Activated CD8-positive, alpha-beta T cell treated with anti-CD3 and anti-CD28 coated beads for 36 hours (primary cell): ENCODE data around the gene PJA2. TPM values are rescaled to one million over a fixed set of nuclear protein-coding genes. Genes with fewer than 3 reads are reported as not detected.

Experiments used
- ATAC-seq: fragments of 200-7000 bp; cut with Tn5 transposase; one replicate; pipeline ENCODE4 v1.10.0; 2021; ENCODE audit warnings: mild to moderate bottlenecking, moderate library complexity
- CTCF ChIA-PET: fragments of 350-600 bp; sonication (Branson Sonifier 250); formaldehyde crosslinking; loops from one replicate; lab custom pipeline; 2021; ENCODE audit warnings: antibody characterized with exemption; lab: Charles Lee
- POLR2A ChIA-PET: fragments of 350-600 bp; sonication (Branson Sonifier 250); formaldehyde crosslinking; loops from one replicate; lab custom pipeline; 2021; ENCODE audit warnings: antibody characterized with exemption; lab: Charles Lee
- DNase-seq: peaks from one replicate; pipeline ENCODE4 v3.0.0-alpha.2; 2020
- H3K27ac Mint-ChIP-seq: one replicate; pipeline ENCODE4 v1.8.0; 2021; ENCODE audit warnings: mild to moderate bottlenecking, mixed read lengths
- H3K27me3 Mint-ChIP-seq: one replicate; pipeline ENCODE4 v1.8.0; 2021; ENCODE audit warnings: mixed read lengths
- H3K36me3 Mint-ChIP-seq: one replicate; pipeline ENCODE4 v1.8.0; 2021; ENCODE audit warnings: low read depth, mixed read lengths
- H3K4me1 Mint-ChIP-seq: one replicate; pipeline ENCODE4 v1.8.0; 2021; ENCODE audit warnings: low read depth, mixed read lengths
- H3K4me3 Mint-ChIP-seq: one replicate; pipeline ENCODE4 v1.8.0; 2021; ENCODE audit warnings: mild to moderate bottlenecking, moderate library complexity, mixed read lengths
- H3K9me3 Mint-ChIP-seq: one replicate; pipeline ENCODE4 v1.8.0; 2021; ENCODE audit warnings: mixed read lengths
- CTCF ChIP-seq: fragments of 200-600 bp; IDR thresholded peaks from one replicate; pipeline ENCODE4 v1.8.0; 2022; ENCODE audit warnings: antibody characterized with exemption, mild to moderate bottlenecking
- intact Hi-C: fragments of 100-400 bp; cut with micrococcal nuclease; formaldehyde crosslinking; loops from one replicate; pipeline ENCODE4 v1.10.0; 2022
- total RNA-seq, 2 experiments: library from RNA; stranded (reverse); gene quantifications; one replicate each; pipeline ENCODE4 v1.2.3, GENCODE V29; 2021

The PJA2 gene
- total RNA-seq, 2 experiments from 2014 or later: 65.2 to 67.4 TPM

DNA sequence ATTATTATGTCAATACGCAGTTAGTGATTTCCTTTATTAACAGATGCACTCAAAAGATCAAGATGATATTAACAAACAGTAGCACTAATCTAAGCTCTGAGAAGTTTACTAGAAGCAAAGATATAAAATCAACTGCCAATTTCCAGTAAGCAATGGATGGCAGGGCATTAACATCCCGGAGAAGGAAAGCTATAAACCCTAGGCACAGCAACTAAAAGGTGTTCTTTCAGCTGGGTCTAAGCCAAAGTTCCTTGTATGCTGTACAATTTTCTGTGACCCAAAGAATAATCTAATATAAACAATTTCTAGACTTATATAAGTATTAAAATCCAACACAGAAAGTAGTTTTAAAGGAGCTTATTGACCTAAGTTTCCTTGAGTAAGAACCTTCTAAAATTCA, 39.4 kb downstream of the PJA2 start:
- ChIA-PET CTCF (no interaction called here), POLR2A (no interaction called here)
- ATAC-seq (no peak), DNase-seq (no peak)
- Mint-ChIP-seq H3K4me3 (no peak overlapping the region), H3K27ac (no peak overlapping the region), H3K4me1 (peaks cover 32% of the 10 kb centered on the region), H3K9me3 (peaks cover 9% of the 10 kb centered on the region), H3K27me3 (no peaks in the 10 kb centered on the region), H3K36me3 (peaks cover 37% of the 10 kb centered on the region)
- intact Hi-C loops: no loop called here
- TF ChIP-seq CTCF: no peak

DNA sequence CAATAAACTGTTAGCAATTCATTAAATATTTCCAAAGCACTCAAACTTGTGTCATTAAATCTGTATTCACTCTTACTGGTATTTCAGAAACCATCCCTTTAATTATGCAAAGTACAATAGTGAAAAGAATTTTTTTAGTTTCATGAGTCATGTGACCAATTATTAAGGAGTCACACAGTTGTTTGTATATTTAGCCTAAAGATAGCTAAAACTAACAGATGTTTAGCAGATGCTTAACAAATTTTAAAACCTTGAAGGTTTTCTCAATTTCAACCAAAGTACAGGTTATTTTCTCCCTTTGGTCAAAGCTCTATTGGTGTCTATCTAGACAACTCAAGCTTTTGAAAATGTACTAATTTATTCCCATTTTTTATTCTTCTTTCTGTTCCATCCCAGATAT, 44.1 kb downstream of the PJA2 start:
- Mint-ChIP-seq H3K27ac (no peak overlapping the region), H3K4me3 (no peak overlapping the region), H3K4me1 (peaks cover 26% of the 10 kb centered on the region), H3K9me3 (peaks cover 9% of the 10 kb centered on the region), H3K36me3 (peaks cover 60% of the 10 kb centered on the region), H3K27me3 (no peaks in the 10 kb centered on the region)
- ChIA-PET CTCF (no interaction called here), POLR2A (no interaction called here)
- intact Hi-C loops: no loop called here
- no peak for DNase-seq
- no peak for ATAC-seq
- TF ChIP-seq CTCF: no peak

DNA sequence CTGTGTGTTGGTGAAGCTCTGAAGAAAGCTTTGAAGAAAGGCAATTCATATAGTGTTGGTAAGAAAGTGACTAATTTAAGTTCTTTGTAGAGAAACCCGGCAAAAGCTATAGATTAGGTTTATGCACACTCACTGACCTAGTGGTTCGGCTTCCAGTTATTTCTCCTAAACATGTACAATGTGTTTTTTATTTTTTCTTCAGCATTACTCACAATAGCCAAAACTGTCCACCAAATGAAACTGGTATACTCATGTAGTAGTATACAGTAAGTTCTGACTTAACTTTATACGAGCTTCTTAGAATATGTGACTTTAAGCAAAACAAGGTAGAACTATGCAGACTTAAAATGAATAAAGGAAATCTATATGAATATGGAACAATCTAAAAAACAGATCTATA, 44.8 kb downstream of the PJA2 start:
- H3K27me3 Mint-ChIP-seq: no peaks in the 10 kb centered on the region
- intact Hi-C loops: no loop called here
- H3K36me3 Mint-ChIP-seq: peaks cover 60% of the 10 kb centered on the region
- ATAC-seq: peak; percentile 20
- H3K4me3 Mint-ChIP-seq: no peak overlapping the region
- H3K9me3 Mint-ChIP-seq: peaks cover 9% of the 10 kb centered on the region
- POLR2A ChIA-PET: interaction anchor here (1.1 kb wide), 1 partner anchor 44 kb away, joined by 5 read pairs; the partner anchor contains the start of gene PJA2
- no peak for TF ChIP-seq CTCF
- no peak overlapping the region for H3K27ac Mint-ChIP-seq
- CTCF ChIA-PET: no interaction called here
- peaks cover 26% of the 10 kb centered on the region for H3K4me1 Mint-ChIP-seq
- DNase-seq: no peak

- Mint-ChIP-seq H3K27me3 (no peaks in the 10 kb centered on the region), H3K4me1 (peaks cover 9% of the 10 kb centered on the region), H3K4me3 (no peak overlapping the region), H3K9me3 (no peaks in the 10 kb centered on the region), H3K27ac (no peak overlapping the region), H3K36me3 (peaks cover 36% of the 10 kb centered on the region)
- TF ChIP-seq CTCF: no peak
- ChIA-PET CTCF (no interaction called here), POLR2A (interaction anchor here (0.9 kb wide), 1 partner anchor 31 kb away, joined by 4 read pairs; no protein-coding TSS in a partner anchor)
- no peak for ATAC-seq
- intact Hi-C loops: no loop called here
- no peak for DNase-seq
Observed at GRCh38 chr5:109359642-109360041, 50.1 kb downstream of the PJA2 start.

- Mint-ChIP-seq H3K4me3 (no peak overlapping the region), H3K27ac (no peak overlapping the region), H3K4me1 (peaks cover 4% of the 10 kb centered on the region), H3K36me3 (peaks cover 30% of the 10 kb centered on the region), H3K27me3 (no peaks in the 10 kb centered on the region), H3K9me3 (no peaks in the 10 kb centered on the region)
- ChIA-PET CTCF (no interaction called here), POLR2A (no interaction called here)
- intact Hi-C loops: no loop called here
- no peak for TF ChIP-seq CTCF
- ATAC-seq (no peak), DNase-seq (no peak)
Observed at GRCh38 chr5:109357807-109358206, 52.0 kb downstream of the PJA2 start.
